ENCODE measurements around the gene NCCRP1. TPM values are rescaled to one million over a fixed set of nuclear protein-coding genes. Genes with fewer than 3 reads are reported as not detected.

NCCRP1 gene
- total RNA-seq, 2 experiments from 2014 or later: not detected

GRCh38 chr19:39177736-39178135 lies 19.0 kb upstream of the NCCRP1 start:
- no peak overlapping the region for H3K4me3 Mint-ChIP-seq
- no peak for DNase-seq
- H3K36me3 Mint-ChIP-seq: peaks cover 6% of the 10 kb centered on the region
- H3K9me3 Mint-ChIP-seq: no peaks in the 10 kb centered on the region
- POLR2A ChIA-PET: no interaction called here
- H3K27me3 Mint-ChIP-seq: no peaks in the 10 kb centered on the region
- no peak overlapping the region for H3K27ac Mint-ChIP-seq
- CTCF ChIA-PET: interaction anchor here (1.3 kb wide), 1 partner anchor 126 kb away, joined by 3 read pairs; no protein-coding TSS in a partner anchor
- no peaks in the 10 kb centered on the region for H3K4me1 Mint-ChIP-seq (ENCODE audit: low read depth)
- intact Hi-C loops (cut with micrococcal nuclease): no loop called here

- no peak for DNase-seq
- Mint-ChIP-seq H3K27me3 (no peaks in the 10 kb centered on the region), H3K27ac (no peak overlapping the region), H3K36me3 (peaks cover 6% of the 10 kb centered on the region), H3K4me1 (ENCODE audit: low read depth) (no peaks in the 10 kb centered on the region), H3K4me3 (no peak overlapping the region), H3K9me3 (no peaks in the 10 kb centered on the region)
- intact Hi-C loops (cut with micrococcal nuclease): no loop called here
- ChIA-PET CTCF (interaction anchor here (1.3 kb wide), 1 partner anchor 126 kb away, joined by 3 read pairs; no protein-coding TSS in a partner anchor), POLR2A (no interaction called here)
These were observed 18.3 kb upstream of the NCCRP1 start for GRCh38 chr19:39178296-39179006.

- intact Hi-C loops (cut with micrococcal nuclease): no loop called here
- Mint-ChIP-seq H3K36me3 (peaks cover 6% of the 10 kb centered on the region), H3K4me3 (no peak overlapping the region), H3K27me3 (no peaks in the 10 kb centered on the region), H3K4me1 (ENCODE audit: low read depth) (no peaks in the 10 kb centered on the region), H3K27ac (no peak overlapping the region), H3K9me3 (no peaks in the 10 kb centered on the region)
- CTCF ChIA-PET: no interaction called here
- DNase-seq: no peak
- POLR2A ChIA-PET: no interaction called here
These were observed 17.0 kb upstream of the NCCRP1 start for GRCh38 chr19:39179754-39180153.

- Mint-ChIP-seq H3K27ac (no peak overlapping the region), H3K4me3 (no peak overlapping the region), H3K4me1 (ENCODE audit: low read depth) (no peaks in the 10 kb centered on the region), H3K27me3 (no peaks in the 10 kb centered on the region), H3K9me3 (no peaks in the 10 kb centered on the region), H3K36me3 (peaks cover 4% of the 10 kb centered on the region)
- intact Hi-C loops (cut with micrococcal nuclease): no loop called here
- ChIA-PET CTCF (no interaction called here), POLR2A (interaction anchor here (0.6 kb wide), 1 partner anchor 1271 kb away, joined by 3 read pairs; no protein-coding TSS in a partner anchor)
- DNase-seq: no peak
These were observed 16.0 kb upstream of the NCCRP1 start for GRCh38 chr19:39180749-39181148.

GRCh38 chr19:39181500-39182173 lies 15.1 kb upstream of the NCCRP1 start:
- no peak overlapping the region for H3K27ac Mint-ChIP-seq
- POLR2A ChIA-PET: no interaction called here
- no peaks in the 10 kb centered on the region for H3K9me3 Mint-ChIP-seq
- intact Hi-C loops (cut with micrococcal nuclease): no loop called here
- no peaks in the 10 kb centered on the region for H3K4me1 Mint-ChIP-seq (ENCODE audit: low read depth)
- CTCF ChIA-PET: no interaction called here
- H3K27me3 Mint-ChIP-seq: no peaks in the 10 kb centered on the region
- H3K36me3 Mint-ChIP-seq: peaks cover 3% of the 10 kb centered on the region
- no peak overlapping the region for H3K4me3 Mint-ChIP-seq
- no peak for DNase-seq

GRCh38 chr19:39182174-39182505 lies 14.6 kb upstream of the NCCRP1 start:
- Mint-ChIP-seq H3K9me3 (no peaks in the 10 kb centered on the region), H3K36me3 (peaks cover 3% of the 10 kb centered on the region), H3K4me1 (ENCODE audit: low read depth) (no peaks in the 10 kb centered on the region), H3K27ac (no peak overlapping the region), H3K27me3 (no peaks in the 10 kb centered on the region), H3K4me3 (no peak overlapping the region)
- ChIA-PET POLR2A (no interaction called here), CTCF (no interaction called here)
- DNase-seq: no peak
- intact Hi-C loops (cut with micrococcal nuclease): no loop called here

- Mint-ChIP-seq H3K9me3 (no peaks in the 10 kb centered on the region), H3K27ac (no peak overlapping the region), H3K36me3 (peaks cover 3% of the 10 kb centered on the region), H3K4me3 (no peak overlapping the region), H3K4me1 (ENCODE audit: low read depth) (no peaks in the 10 kb centered on the region), H3K27me3 (peaks cover 3% of the 10 kb centered on the region)
- intact Hi-C loops (cut with micrococcal nuclease): no loop called here
- ChIA-PET CTCF (interaction anchor here (1.2 kb wide), 1 partner anchor 61 kb away, joined by 3 read pairs; no protein-coding TSS in a partner anchor), POLR2A (no interaction called here)
- no peak for DNase-seq
These were observed 13.7 kb upstream of the NCCRP1 start for GRCh38 chr19:39183104-39183503.

GRCh38 chr19:39186391-39186790 lies 10.4 kb upstream of the NCCRP1 start:
- CTCF ChIA-PET: interaction anchor here (0.7 to 3.2 kb wide), 10 partner anchors 11 to 224 kb away, joined by 3 to 14 read pairs (median 4); partner anchors contain the start of genes NCCRP1 and SYCN
- H3K27ac Mint-ChIP-seq: no peak overlapping the region
- no peaks in the 10 kb centered on the region for H3K36me3 Mint-ChIP-seq
- peaks cover 9% of the 10 kb centered on the region for H3K27me3 Mint-ChIP-seq
- H3K9me3 Mint-ChIP-seq: no peaks in the 10 kb centered on the region
- POLR2A ChIA-PET: no interaction called here
- no peak for DNase-seq
- no peak overlapping the region for H3K4me3 Mint-ChIP-seq
- H3K4me1 Mint-ChIP-seq (ENCODE audit: low read depth): no peaks in the 10 kb centered on the region
- intact Hi-C loops (cut with micrococcal nuclease): no loop called here

GRCh38 chr19:39187552-39187943 lies 9.2 kb upstream of the NCCRP1 start:
- Mint-ChIP-seq H3K4me3 (no peak overlapping the region), H3K27me3 (peaks cover 10% of the 10 kb centered on the region), H3K9me3 (no peaks in the 10 kb centered on the region), H3K27ac (no peak overlapping the region), H3K4me1 (ENCODE audit: low read depth) (no peaks in the 10 kb centered on the region), H3K36me3 (no peaks in the 10 kb centered on the region)
- intact Hi-C loops (cut with micrococcal nuclease): loop anchor here (1.0 kb wide), 1 partner anchor 65 kb away; no protein-coding TSS in a partner anchor
- CTCF ChIA-PET: interaction anchor here (0.9 to 3.2 kb wide), 6 partner anchors 16 to 78 kb away, joined by 3 to 14 read pairs (median 4); partner anchors contain the start of gene SYCN
- POLR2A ChIA-PET: no interaction called here
- DNase-seq: no peak

GRCh38 chr19:39188960-39189359 lies 7.8 kb upstream of the NCCRP1 start:
- H3K4me1 Mint-ChIP-seq (ENCODE audit: low read depth): no peaks in the 10 kb centered on the region
- intact Hi-C loops (cut with micrococcal nuclease): no loop called here
- no peaks in the 10 kb centered on the region for H3K36me3 Mint-ChIP-seq
- ChIA-PET POLR2A (no interaction called here), CTCF (interaction anchor here (3.2 kb wide), 1 partner anchor 67 kb away, joined by 14 read pairs; no protein-coding TSS in a partner anchor)
- H3K4me3 Mint-ChIP-seq: no peak overlapping the region
- no peak for DNase-seq
- no peaks in the 10 kb centered on the region for H3K9me3 Mint-ChIP-seq
- H3K27ac Mint-ChIP-seq: no peak overlapping the region
- H3K27me3 Mint-ChIP-seq: peaks cover 19% of the 10 kb centered on the region

- no peak for DNase-seq
- Mint-ChIP-seq H3K4me3 (no peak overlapping the region), H3K27me3 (peaks cover 30% of the 10 kb centered on the region), H3K9me3 (no peaks in the 10 kb centered on the region), H3K4me1 (ENCODE audit: low read depth) (peaks cover 5% of the 10 kb centered on the region), H3K36me3 (no peaks in the 10 kb centered on the region), H3K27ac (no peak overlapping the region)
- intact Hi-C loops (cut with micrococcal nuclease): no loop called here
- CTCF ChIA-PET: no interaction called here
- POLR2A ChIA-PET: no interaction called here
These were observed 6.0 kb upstream of the NCCRP1 start for GRCh38 chr19:39190768-39191167.

GRCh38 chr19:39192846-39193245 lies 3.9 kb upstream of the NCCRP1 start:
- peaks cover 41% of the 10 kb centered on the region for H3K27me3 Mint-ChIP-seq
- POLR2A ChIA-PET: no interaction called here

GRCh38 chr19:39193803-39194202 lies 3.0 kb upstream of the NCCRP1 start:
- H3K4me3 Mint-ChIP-seq: no peak overlapping the region
- H3K36me3 Mint-ChIP-seq: no peaks in the 10 kb centered on the region
- ChIA-PET CTCF (no interaction called here), POLR2A (no interaction called here)
- no peak overlapping the region for H3K27ac Mint-ChIP-seq
- H3K9me3 Mint-ChIP-seq: no peaks in the 10 kb centered on the region
- peaks cover 48% of the 10 kb centered on the region for H3K27me3 Mint-ChIP-seq
- H3K4me1 Mint-ChIP-seq (ENCODE audit: low read depth): peaks cover 18% of the 10 kb centered on the region
- intact Hi-C loops (cut with micrococcal nuclease): no loop called here
- DNase-seq: no peak

More at GRCh38 chr19:39192846-39193245, 3.9 kb upstream of the NCCRP1 start:
- no peak overlapping the region for H3K4me3 Mint-ChIP-seq
- H3K27ac Mint-ChIP-seq: no peak overlapping the region
- intact Hi-C loops (cut with micrococcal nuclease): no loop called here
- DNase-seq: no peak
- no peaks in the 10 kb centered on the region for H3K9me3 Mint-ChIP-seq
- CTCF ChIA-PET: no interaction called here
- H3K36me3 Mint-ChIP-seq: no peaks in the 10 kb centered on the region
- peaks cover 18% of the 10 kb centered on the region for H3K4me1 Mint-ChIP-seq (ENCODE audit: low read depth)
